Stimulated activated memory B cell treated with anti-CD40 and anti-IgM and Interleukin-4, amounts not matched to agents 10 μg/mL and 1 μg/mL and 100 μg/mL, for 72 hours (primary cell): ENCODE measurements around the gene FAHD2A.
"Not testable (repeated sequence)": the region's sequence is repeated elsewhere in the genome, so short reads cannot be mapped to it uniquely, and the experiment has no call there.

Source experiments
- ATAC-seq: fragments of 150-1000 bp; cut with Tn5 transposase; 2 replicates; pipeline ENCODE4 v1.10.0; 2021
- H3K27ac Mint-ChIP-seq: one replicate; pipeline ENCODE4 v1.8.0; 2022; ENCODE audit warnings: mild to moderate bottlenecking, mixed read lengths
- H3K27me3 Mint-ChIP-seq: one replicate; pipeline ENCODE4 v1.8.0; 2022; ENCODE audit warnings: mixed read lengths
- H3K36me3 Mint-ChIP-seq: one replicate; pipeline ENCODE4 v1.8.0; 2022; ENCODE audit warnings: mixed read lengths
- H3K4me1 Mint-ChIP-seq: one replicate; pipeline ENCODE4 v1.8.0; 2022; ENCODE audit warnings: mixed read lengths
- H3K4me3 Mint-ChIP-seq: one replicate; pipeline ENCODE4 v1.8.0; 2022; ENCODE audit warnings: mild to moderate bottlenecking, moderate library complexity, mixed read lengths
- H3K9me3 Mint-ChIP-seq: one replicate; pipeline ENCODE4 v1.8.0; 2022; ENCODE audit warnings: mixed read lengths

FAHD2A gene

GRCh38 chr2:95372216-95372829 is 30.2 kb upstream of the FAHD2A start:
- no peak overlapping the region for H3K27ac Mint-ChIP-seq
- H3K36me3 Mint-ChIP-seq = no peaks in the 10 kb centered on the region
- H3K27me3 Mint-ChIP-seq = peaks cover 35% of the 10 kb centered on the region
- no peak overlapping the region for H3K4me3 Mint-ChIP-seq
- H3K4me1 Mint-ChIP-seq = no peaks in the 10 kb centered on the region
- H3K9me3 Mint-ChIP-seq = peaks cover 7% of the 10 kb centered on the region
- ATAC-seq = no peak

- Mint-ChIP-seq H3K4me3 (no peak overlapping the region), H3K9me3 (peaks cover 7% of the 10 kb centered on the region), H3K27me3 (peaks cover 39% of the 10 kb centered on the region), H3K36me3 (no peaks in the 10 kb centered on the region), H3K27ac (no peak overlapping the region), H3K4me1 (no peaks in the 10 kb centered on the region)
- ATAC-seq = no peak
These were observed 29.7 kb upstream of the FAHD2A start for GRCh38 chr2:95372845-95373244.

GRCh38 chr2:95374029-95374428 is 28.5 kb upstream of the FAHD2A start:
- ATAC-seq = no peak
- no peaks in the 10 kb centered on the region for H3K4me1 Mint-ChIP-seq
- H3K4me3 Mint-ChIP-seq = no peak overlapping the region
- no peak overlapping the region for H3K27ac Mint-ChIP-seq
- peaks cover 40% of the 10 kb centered on the region for H3K27me3 Mint-ChIP-seq
- H3K9me3 Mint-ChIP-seq = peaks cover 7% of the 10 kb centered on the region
- no peaks in the 10 kb centered on the region for H3K36me3 Mint-ChIP-seq

DNA sequence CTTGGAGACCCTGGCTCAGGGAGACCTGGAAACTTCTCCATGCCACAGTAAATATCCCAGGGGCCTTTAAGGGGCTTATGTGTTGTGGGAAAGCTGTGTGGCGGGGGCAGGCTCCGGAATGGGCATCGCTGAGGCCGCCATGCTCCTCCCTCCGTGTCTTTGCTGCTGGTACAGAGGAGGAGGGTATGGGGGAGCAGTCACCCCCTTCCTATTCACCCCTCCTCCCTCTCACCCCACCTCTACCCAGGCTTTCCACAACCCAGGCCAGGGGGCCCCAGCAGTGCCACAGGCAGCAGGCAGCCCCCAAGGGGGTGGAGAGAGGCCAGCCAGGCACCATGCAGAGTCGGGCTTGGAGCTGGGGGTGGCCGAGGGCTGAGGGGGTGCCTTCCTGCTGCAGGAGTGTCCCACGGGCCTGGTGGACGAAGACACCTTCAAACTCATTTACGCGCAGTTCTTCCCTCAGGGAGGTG is 28.0 kb upstream of the FAHD2A start:
- Mint-ChIP-seq H3K4me1 (peaks cover 2% of the 10 kb centered on the region), H3K36me3 (no peaks in the 10 kb centered on the region), H3K4me3 (no peak overlapping the region), H3K27ac (no peak overlapping the region), H3K27me3 (peaks cover 45% of the 10 kb centered on the region), H3K9me3 (peaks cover 7% of the 10 kb centered on the region)
- no peak for ATAC-seq

DNA sequence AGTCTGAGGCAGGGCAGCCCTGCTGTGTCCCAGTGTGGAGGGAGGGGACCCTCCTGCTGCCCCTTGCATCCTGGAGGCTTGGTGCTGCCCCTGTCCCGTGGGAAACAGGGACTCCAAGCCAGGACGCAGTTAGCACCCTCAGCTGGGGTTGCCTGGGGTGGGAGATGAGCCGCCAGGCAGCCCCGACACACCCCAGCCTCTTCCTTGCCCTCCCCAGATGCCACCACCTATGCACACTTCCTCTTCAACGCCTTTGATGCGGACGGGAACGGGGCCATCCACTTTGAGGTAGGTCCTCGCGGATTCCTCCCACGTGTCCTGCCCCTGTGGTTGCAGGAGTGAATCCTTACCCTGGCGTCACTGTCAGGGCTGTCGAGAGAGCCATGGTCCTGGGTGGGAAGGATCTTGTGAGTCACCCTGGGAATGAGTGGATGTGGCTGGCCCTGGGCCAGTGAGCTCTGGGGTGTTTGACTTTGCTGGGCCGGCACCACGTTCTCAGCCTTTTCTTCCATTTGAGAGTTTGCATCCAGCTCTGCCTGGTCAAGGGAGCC is 27.5 kb upstream of the FAHD2A start:
- Mint-ChIP-seq H3K9me3 (peaks cover 7% of the 10 kb centered on the region), H3K4me3 (no peak overlapping the region)
- ATAC-seq = no peak

GRCh38 chr2:95375532-95376150 is 26.9 kb upstream of the FAHD2A start:
- no peak overlapping the region for H3K27ac Mint-ChIP-seq
- H3K4me3 Mint-ChIP-seq = no peak overlapping the region
- no peak for ATAC-seq
- H3K27me3 Mint-ChIP-seq = peaks cover 56% of the 10 kb centered on the region
- H3K36me3 Mint-ChIP-seq = no peaks in the 10 kb centered on the region
- peaks cover 7% of the 10 kb centered on the region for H3K9me3 Mint-ChIP-seq
- peaks cover 9% of the 10 kb centered on the region for H3K4me1 Mint-ChIP-seq

More for the DNA sequence above, 27.5 kb upstream of the FAHD2A start:
- Mint-ChIP-seq H3K36me3 (no peaks in the 10 kb centered on the region), H3K4me1 (peaks cover 7% of the 10 kb centered on the region), H3K27ac (no peak overlapping the region), H3K27me3 (peaks cover 50% of the 10 kb centered on the region)

- Mint-ChIP-seq H3K9me3 (peaks cover 4% of the 10 kb centered on the region), H3K36me3 (no peaks in the 10 kb centered on the region), H3K27me3 (peaks cover 62% of the 10 kb centered on the region), H3K4me1 (peaks cover 9% of the 10 kb centered on the region), H3K4me3 (no peak overlapping the region), H3K27ac (no peak overlapping the region)
- ATAC-seq = no peak
These were observed 25.9 kb upstream of the FAHD2A start for GRCh38 chr2:95376311-95377215.

DNA sequence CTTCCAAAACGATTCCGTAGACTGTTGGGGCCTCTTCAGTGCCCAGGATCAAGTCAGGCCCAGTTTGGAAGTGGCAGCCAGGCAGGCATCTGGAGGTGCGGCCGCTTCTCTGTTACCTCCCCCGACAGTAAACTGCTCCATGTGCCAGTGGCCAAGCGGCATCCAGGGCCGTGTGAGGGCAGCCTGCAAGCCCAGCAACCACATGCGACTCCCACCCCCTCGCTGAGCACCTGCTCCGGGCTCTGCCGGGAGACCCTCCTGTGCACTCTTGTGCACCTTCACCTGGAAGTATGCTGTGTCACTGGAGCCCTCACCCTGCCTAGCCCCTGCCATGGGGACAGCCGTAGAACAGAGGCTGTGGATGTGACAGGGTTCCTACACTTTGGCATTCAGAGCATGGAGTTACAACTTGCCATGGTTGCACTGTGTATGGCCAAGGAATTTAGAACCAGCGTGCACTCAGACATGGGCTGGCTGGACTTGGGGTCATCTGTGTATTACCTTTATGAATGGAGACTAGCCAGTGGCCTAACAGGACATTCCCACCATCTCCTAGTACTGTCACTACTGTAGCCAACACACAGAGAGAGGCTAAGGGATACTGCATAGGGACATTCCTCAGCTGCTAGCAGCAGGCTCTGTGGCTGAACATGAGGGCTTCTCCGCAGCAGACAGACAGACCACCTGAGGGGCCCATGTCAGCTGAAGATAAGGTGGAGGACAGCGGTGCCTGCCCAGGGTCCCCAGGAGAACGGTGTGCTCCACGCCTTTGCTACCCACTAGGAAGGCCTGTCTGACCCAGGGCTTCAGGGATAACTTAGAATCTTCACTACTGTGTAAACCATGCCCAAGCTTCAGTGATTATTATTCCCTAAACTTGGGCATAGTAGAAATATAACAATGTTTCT is 25.0 kb upstream of the FAHD2A start:
- no peak for ATAC-seq
- Mint-ChIP-seq H3K9me3 (no peaks in the 10 kb centered on the region), H3K4me1 (peaks cover 9% of the 10 kb centered on the region), H3K27ac (no peak overlapping the region), H3K27me3 (peaks cover 60% of the 10 kb centered on the region), H3K36me3 (no peaks in the 10 kb centered on the region), H3K4me3 (no peak overlapping the region)

- H3K4me1 Mint-ChIP-seq, H3K27ac Mint-ChIP-seq, ATAC-seq, H3K4me3 Mint-ChIP-seq, H3K9me3 Mint-ChIP-seq, H3K36me3 Mint-ChIP-seq: not testable (repeated sequence)
- peaks cover 55% of the 10 kb centered on the region for H3K27me3 Mint-ChIP-seq
These were observed 24.2 kb upstream of the FAHD2A start for GRCh38 chr2:95378281-95378680.

- no peak overlapping the region for H3K27ac Mint-ChIP-seq
- no peaks in the 10 kb centered on the region for H3K36me3 Mint-ChIP-seq
- H3K9me3 Mint-ChIP-seq = no peaks in the 10 kb centered on the region
- H3K27me3 Mint-ChIP-seq = peaks cover 58% of the 10 kb centered on the region
- no peak overlapping the region for H3K4me3 Mint-ChIP-seq
- no peak for ATAC-seq
- peaks cover 9% of the 10 kb centered on the region for H3K4me1 Mint-ChIP-seq
These were observed 23.1 kb upstream of the FAHD2A start for GRCh38 chr2:95379371-95379831.

DNA sequence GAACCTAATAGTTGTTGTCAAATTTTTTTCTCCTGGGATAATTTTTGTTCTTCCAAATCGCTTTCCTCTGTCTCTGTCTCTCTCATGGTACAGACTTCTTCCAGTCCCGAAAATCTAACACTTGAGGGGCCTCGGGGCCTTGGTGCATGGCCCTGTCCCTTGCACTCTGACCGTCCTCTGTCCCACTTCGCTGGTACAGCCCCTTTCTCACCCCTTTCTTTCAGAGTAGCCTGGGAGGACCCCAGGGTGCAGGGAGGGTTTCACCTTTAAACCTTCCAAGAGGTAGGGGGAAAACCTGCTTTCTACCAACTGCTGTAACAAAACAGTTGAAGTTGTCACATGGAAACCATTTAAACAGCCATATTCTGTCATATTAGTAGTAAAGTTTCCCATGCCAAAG is 22.2 kb upstream of the FAHD2A start:
- Mint-ChIP-seq H3K36me3 (no peaks in the 10 kb centered on the region), H3K27ac (no peak overlapping the region), H3K27me3 (peaks cover 58% of the 10 kb centered on the region), H3K4me3 (no peak overlapping the region), H3K9me3 (no peaks in the 10 kb centered on the region), H3K4me1 (peaks cover 9% of the 10 kb centered on the region)
- ATAC-seq = no peak

DNA sequence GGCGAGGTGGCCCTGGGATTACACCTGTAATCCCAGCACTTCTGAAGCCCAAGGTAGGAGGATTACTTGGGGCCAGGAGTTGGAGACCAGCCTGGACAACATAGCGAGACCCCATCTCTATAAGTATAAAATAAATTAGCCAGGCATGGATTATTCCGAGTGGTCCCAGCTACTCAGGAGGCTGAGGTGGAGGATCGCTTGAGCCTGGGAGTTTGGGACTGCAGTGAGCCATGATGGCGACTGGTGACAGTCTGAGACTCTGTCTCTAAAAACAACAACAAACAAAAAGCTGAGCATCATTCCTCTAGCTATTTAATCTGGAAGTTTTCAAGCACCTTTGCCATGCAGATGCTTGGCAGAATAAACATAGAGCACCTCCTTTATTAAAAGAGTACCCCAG is 21.8 kb upstream of the FAHD2A start:
- no peaks in the 10 kb centered on the region for H3K9me3 Mint-ChIP-seq
- no peak overlapping the region for H3K27ac Mint-ChIP-seq
- H3K4me3 Mint-ChIP-seq = no peak overlapping the region
- no peaks in the 10 kb centered on the region for H3K36me3 Mint-ChIP-seq
- ATAC-seq = no peak
- H3K27me3 Mint-ChIP-seq = peaks cover 57% of the 10 kb centered on the region
- H3K4me1 Mint-ChIP-seq = peaks cover 9% of the 10 kb centered on the region

- H3K9me3 Mint-ChIP-seq = no peaks in the 10 kb centered on the region
- no peak for ATAC-seq
- peaks cover 9% of the 10 kb centered on the region for H3K4me1 Mint-ChIP-seq
- no peaks in the 10 kb centered on the region for H3K36me3 Mint-ChIP-seq
- H3K27ac Mint-ChIP-seq = no peak overlapping the region
- H3K4me3 Mint-ChIP-seq = no peak overlapping the region
- peaks cover 57% of the 10 kb centered on the region for H3K27me3 Mint-ChIP-seq
These were observed 21.0 kb upstream of the FAHD2A start for GRCh38 chr2:95381212-95382191.
